Measurements from ENCODE around the gene NADSYN1. TPM values are rescaled to one million over a fixed set of nuclear protein-coding genes. Genes with fewer than 3 reads are reported as not detected.

NADSYN1 gene
- total RNA-seq, 1 donor from 2014 or later, result 60.5 TPM

- no peak for DNase-seq (ENCODE audit: low read depth in 2 of 2)
Measured at GRCh38 chr11:71473793-71474080, 20.7 kb downstream of the NADSYN1 start.

GRCh38 chr11:71474141-71474770 is 21.3 kb downstream of the NADSYN1 start:
- DNase-seq (ENCODE audit: low read depth in 2 of 2), result no peak

GRCh38 chr11:71474771-71475483 is 21.9 kb downstream of the NADSYN1 start:
- no peak for DNase-seq (ENCODE audit: low read depth in 2 of 2)

GRCh38 chr11:71476031-71476430 is 23.0 kb downstream of the NADSYN1 start:
- no peak for DNase-seq (ENCODE audit: low read depth in 2 of 2)

GRCh38 chr11:71476926-71477640 is 24.1 kb downstream of the NADSYN1 start:
- no peak for DNase-seq (ENCODE audit: low read depth in 2 of 2)

GRCh38 chr11:71477641-71478527 is 24.9 kb downstream of the NADSYN1 start:
- peak; percentile 15 to 17 for DNase-seq (ENCODE audit: low read depth in 2 of 2)

- no peak for DNase-seq (ENCODE audit: low read depth in 2 of 2)
Measured at GRCh38 chr11:71478528-71478840, 25.5 kb downstream of the NADSYN1 start.

- DNase-seq (ENCODE audit: low read depth in 2 of 2), result no peak
Measured at GRCh38 chr11:71481101-71481960, 28.3 kb downstream of the NADSYN1 start.

GRCh38 chr11:71482216-71482615 is 29.2 kb downstream of the NADSYN1 start:
- DNase-seq (ENCODE audit: low read depth in 2 of 2), result no peak

- DNase-seq (ENCODE audit: low read depth in 2 of 2), result no peak
Measured at GRCh38 chr11:71482746-71483364, 29.9 kb downstream of the NADSYN1 start.

- no peak for DNase-seq (ENCODE audit: low read depth in 2 of 2)
Measured at GRCh38 chr11:71483692-71484091, 30.7 kb downstream of the NADSYN1 start.

GRCh38 chr11:71484248-71485062 is 31.5 kb downstream of the NADSYN1 start:
- DNase-seq (ENCODE audit: low read depth in 2 of 2), result no peak

GRCh38 chr11:71485063-71485399 is 32.0 kb downstream of the NADSYN1 start:
- DNase-seq (ENCODE audit: low read depth in 2 of 2), result no peak

- DNase-seq (ENCODE audit: low read depth in 2 of 2), result no peak
Measured at GRCh38 chr11:71485466-71485865, 32.5 kb downstream of the NADSYN1 start.

GRCh38 chr11:71486320-71486719 is 33.3 kb downstream of the NADSYN1 start:
- no peak for DNase-seq (ENCODE audit: low read depth in 2 of 2)

GRCh38 chr11:71488681-71489270 is 35.8 kb downstream of the NADSYN1 start:
- DNase-seq (ENCODE audit: low read depth in 2 of 2), result no peak

GRCh38 chr11:71489311-71490043 is 36.5 kb downstream of the NADSYN1 start:
- peak; percentile 48 to 92 for DNase-seq (ENCODE audit: low read depth in 2 of 2)

- no peak for DNase-seq (ENCODE audit: low read depth in 2 of 2)
Measured at GRCh38 chr11:71490044-71490730, 37.2 kb downstream of the NADSYN1 start.

All from dermis microvascular lymphatic vessel endothelial cell (primary cell).